ENCODE results near the gene PHOSPHO1. TPM values are rescaled to one million over a fixed set of nuclear protein-coding genes. Genes with fewer than 3 reads are reported as not detected.

The PHOSPHO1 gene
- total RNA-seq, 1 experiment from 2014 or later = 1.1 TPM

- H3K9me3 ChIP-seq (ENCODE audit: low read length) = no peaks in the 10 kb centered on the region
- H4K20me1 ChIP-seq (ENCODE audit: low read length) = no peaks in the 10 kb centered on the region
- H3K36me3 ChIP-seq (ENCODE audit: low read depth, low read length) = no peaks in the 10 kb centered on the region
- H3K4me2 ChIP-seq (ENCODE audit: low read length) = no peak overlapping the region
- CTCF ChIA-PET = interaction anchor here (0.6 to 0.7 kb wide), 3 partner anchors 45 to 271 kb away, joined by 3 to 4 read pairs (median 3); no protein-coding TSS in a partner anchor
- no peaks in the 10 kb centered on the region for H3K79me2 ChIP-seq (ENCODE audit: low read length)
- TF ChIP-seq EZH2phosphoT487 (IDR thresholded peaks at IDR 0.05; ENCODE audit: borderline replicate concordance, low read length) = no peak
- TF ChIP-seq EZH2 (IDR thresholded peaks at IDR 0.05; ENCODE audit: low read length, unreplicated experiment) = no peak
- TF ChIP-seq CTCF (conservative IDR thresholded peaks at IDR 0.05; ENCODE audit: low read depth, low read length) = no peak
- no TSS peak for BruUV-seq (replicated peaks)
- no peaks in the 10 kb centered on the region for H3F3A ChIP-seq (ENCODE audit: low read length, unreplicated experiment)
- H3K9me2 ChIP-seq (replicated peaks; ENCODE audit: low read length) = no peaks in the 10 kb centered on the region
- no peak overlapping the region for H3K9ac ChIP-seq (ENCODE audit: low read length)
- intact Hi-C loops (cut with micrococcal nuclease) = loop anchor here (2.0 kb wide), 1 partner anchor 33 kb away; no protein-coding TSS in a partner anchor
- H3K27ac ChIP-seq (ENCODE audit: low read length) = no peak overlapping the region
- no peak for DNase-seq
- H3K4me3 ChIP-seq (ENCODE audit: low read length) = no peak overlapping the region
- H3K27me3 ChIP-seq (ENCODE audit: low read length) = peaks cover 24% of the 10 kb centered on the region
- POLR2A ChIA-PET (ENCODE audit: unreplicated experiment) = no interaction called here
- H2AFZ ChIP-seq (ENCODE audit: low read length) = no peak overlapping the region
- peaks cover 7% of the 10 kb centered on the region; the same call in 1 of the 2 replicates for H3K4me1 ChIP-seq (ENCODE audit: insufficient read depth, low read length)
- no peak for ATAC-seq
Measured at GRCh38 chr17:49225554-49226236, 4.9 kb downstream of the PHOSPHO1 start.

GRCh38 chr17:49224997-49225337, 5.6 kb downstream of the PHOSPHO1 start:
- intact Hi-C loops (cut with micrococcal nuclease) = no loop called here
- H3K9me3 ChIP-seq (ENCODE audit: low read length) = no peaks in the 10 kb centered on the region
- POLR2A ChIA-PET (ENCODE audit: unreplicated experiment) = no interaction called here
- no TSS peak for BruUV-seq (replicated peaks)
- no peak overlapping the region for H3K4me3 ChIP-seq (ENCODE audit: low read length)
- no peak overlapping the region for H3K4me2 ChIP-seq (ENCODE audit: low read length)
- H3K27me3 ChIP-seq (ENCODE audit: low read length) = peaks cover 24% of the 10 kb centered on the region
- no peaks in the 10 kb centered on the region for H4K20me1 ChIP-seq (ENCODE audit: low read length)
- no peaks in the 10 kb centered on the region for H3F3A ChIP-seq (ENCODE audit: low read length, unreplicated experiment)
- no peak overlapping the region for H3K9ac ChIP-seq (ENCODE audit: low read length)
- H3K79me2 ChIP-seq (ENCODE audit: low read length) = no peaks in the 10 kb centered on the region
- no peak for TF ChIP-seq CTCF (conservative IDR thresholded peaks at IDR 0.05; ENCODE audit: low read depth, low read length)
- TF ChIP-seq EZH2 (IDR thresholded peaks at IDR 0.05; ENCODE audit: low read length, unreplicated experiment) = no peak
- no peak for TF ChIP-seq EZH2phosphoT487 (IDR thresholded peaks at IDR 0.05; ENCODE audit: borderline replicate concordance, low read length)
- ATAC-seq (no peak), DNase-seq (no peak)
- no peaks in the 10 kb centered on the region for H3K9me2 ChIP-seq (replicated peaks; ENCODE audit: low read length)
- H3K27ac ChIP-seq (ENCODE audit: low read length) = no peak overlapping the region
- H2AFZ ChIP-seq (ENCODE audit: low read length) = no peak overlapping the region
- CTCF ChIA-PET = no interaction called here
- no peaks in the 10 kb centered on the region for H3K36me3 ChIP-seq (ENCODE audit: low read depth, low read length)
- H3K4me1 ChIP-seq (ENCODE audit: insufficient read depth, low read length) = peaks cover 4% of the 10 kb centered on the region; the same call in 1 of the 2 replicates

Measured in PC-3 (cell line).